ENCODE data around the gene LRFN2. TPM values are rescaled to one million over a fixed set of nuclear protein-coding genes. Genes with fewer than 3 reads are reported as not detected.

Gene LRFN2
- total and polyA plus RNA-seq, 2 of the 8 experiments (the other 6 are each of a cell fraction or from before 2014, with no cell fraction given): 2.3 TPM

GRCh38 chr6:40523505-40524172 lies 63.5 kb downstream of the LRFN2 start:
- WGBS, 2 experiments (ENCODE audit: extremely low coverage in 1 of 2, insufficient coverage in 1 of 2, insufficient read length in 1 of 2, insufficient replicate concordance in 2 of 2, low coverage in 1 of 2, low lambda C conversion rate in 2 of 2, missing lambda C conversion rate in 1 of 2): 68% methylated on average over 4 of the region's 5 CpGs; no CpG with 5 or more reads in 1 of the 2 experiments
- H3K14ac ChIP-seq (ENCODE audit: insufficient read length): no peak overlapping the region
- peak; percentile 62 for FAIRE-seq
- H3K23me2 ChIP-seq (ENCODE audit: low read depth, low read length): no peaks in the 10 kb centered on the region; the same call in 1 of the 2 replicates
- no peak overlapping the region for H3K4ac ChIP-seq (replicated peaks; ENCODE audit: insufficient read length, low read depth, low read length)
- H3K27me3 ChIP-seq (replicated peaks in 1 of 4; ENCODE audit: control insufficient read depth in 3 of 4, extremely low read depth in 1 of 4, insufficient read depth in 3 of 4, low read length in 3 of 4): no peaks in the 10 kb centered on the region
- H2AFZ ChIP-seq (ENCODE audit: low read length): no peak overlapping the region
- peak overlapping the region; percentile 98; the same call in 1 of the 2 replicates for H2BK15ac ChIP-seq (ENCODE audit: low read length)
- peak overlapping the region in 2 of 4 experiments; percentile 3 to 34; a peak in 1 of 8 replicates for H3K4me3 ChIP-seq (ENCODE audit: extremely low read depth in 1 of 4, insufficient read depth in 2 of 4, low read depth in 3 of 4, low read length in 4 of 4)
- ChIA-PET POLR2A (ENCODE audit: partially characterized antibody) (no interaction called here), CTCF (ENCODE audit: partially characterized antibody) (interaction anchor here (0.6 to 1.8 kb wide), 5 partner anchors 11 to 195 kb away, joined by 3 to 7 read pairs (median 3); no protein-coding TSS in a partner anchor)
- H3K4me2 ChIP-seq (ENCODE audit: insufficient read depth in 1 of 2, low read depth in 2 of 2, low read length in 2 of 2): peak overlapping the region; percentile 62 to 68
- H3K79me1 ChIP-seq (ENCODE audit: low read depth, low read length): no peaks in the 10 kb centered on the region; the same call in 1 of the 2 replicates
- H3K23ac ChIP-seq (ENCODE audit: insufficient read length): no peak overlapping the region
- H4K20me1 ChIP-seq (replicated peaks in 1 of 2; ENCODE audit: control insufficient read depth in 1 of 2, insufficient read depth in 2 of 2, low read length in 2 of 2): no peaks in the 10 kb centered on the region
- DNase-seq (ENCODE audit: low read depth in 1 of 2, low spot score in 2 of 2): no peak
- H3K36me3 ChIP-seq (ENCODE audit: control insufficient read depth in 2 of 4, insufficient read depth in 4 of 4, low read length in 3 of 4): no peaks in the 10 kb centered on the region
- no peak overlapping the region for H3K27ac ChIP-seq (ENCODE audit: low read depth, low read length)
- 0 out of 2 replicates have a peak overlapping the region, but pooled peaks have one; percentile 8 for H2AK5ac ChIP-seq (ENCODE audit: low read depth, low read length)
- no peaks in the 10 kb centered on the region for H3K9me3 ChIP-seq (ENCODE audit: insufficient read depth in 2 of 2, low read depth in 1 of 2, low read length in 1 of 2)
- H3K4me1 ChIP-seq (replicated peaks in 1 of 4; ENCODE audit: control insufficient read depth in 3 of 4, insufficient read depth in 4 of 4, low read length in 3 of 4): peaks cover 13 to 37% (median 29%) of the 10 kb centered on the region in 4 experiments
- peak overlapping the region; percentile 74 for H2BK120ac ChIP-seq (replicated peaks; ENCODE audit: low read depth, low read length)
- peak overlapping the region; percentile 98; the same call in 1 of the 2 replicates for H2BK12ac ChIP-seq (ENCODE audit: low read depth, low read length)
- peak overlapping the region; percentile 95 for H3K18ac ChIP-seq (ENCODE audit: extremely low read depth, low read length)
- H3K9ac ChIP-seq (replicated peaks in 1 of 4; ENCODE audit: extremely low read depth in 1 of 4, low read depth in 3 of 4, low read length in 3 of 4): no peak overlapping the region
- H4K5ac ChIP-seq (ENCODE audit: insufficient read length, low read depth, low read length): no peak overlapping the region
- no peaks in the 10 kb centered on the region for H3K79me2 ChIP-seq (ENCODE audit: control insufficient read depth in 1 of 2, insufficient read depth in 2 of 2, low read length in 2 of 2)
- H4K8ac ChIP-seq (ENCODE audit: extremely low read depth, insufficient read depth, low read length): no peak overlapping the region
- H4K91ac ChIP-seq (replicated peaks; ENCODE audit: insufficient read length, low read length): peak overlapping the region; percentile 96
- peak overlapping the region; percentile 82 for H2BK20ac ChIP-seq (ENCODE audit: low read length)
- peak overlapping the region; percentile 95; the same call in 1 of the 2 replicates for H2BK5ac ChIP-seq (ENCODE audit: low read depth, low read length)
- no peak overlapping the region for H3K56ac ChIP-seq (replicated peaks; ENCODE audit: insufficient read length, low read depth, low read length)
- TF ChIP-seq RBBP5 (IDR thresholded peaks at IDR 0.05; ENCODE audit: borderline replicate concordance, low read depth, low read length) (no peak), BRCA1 (IDR thresholded peaks at IDR 0.05; ENCODE audit: low read depth, low read length) (no peak), SIN3A (conservative IDR thresholded peaks at IDR 0.05 in 1 of 2, IDR thresholded peaks at IDR 0.05 in 1 of 2; ENCODE audit: low read depth in 1 of 2, low read length in 2 of 2) (no peak), CHD2 (IDR thresholded peaks at IDR 0.05; ENCODE audit: low read length) (no peak), TBP (IDR thresholded peaks at IDR 0.05; ENCODE audit: low read depth, low read length) (no peak), TEAD4 (IDR thresholded peaks at IDR 0.05; ENCODE audit: low read depth, low read length) (no peak), NANOG (IDR thresholded peaks at IDR 0.05; ENCODE audit: insufficient read depth, low read depth, low read length, poor library complexity, severe bottlenecking) (no peak), MAFK (IDR thresholded peaks at IDR 0.05; ENCODE audit: low read depth, low read length) (no peak), ATF2 (IDR thresholded peaks at IDR 0.05; ENCODE audit: low read length) (no peak), FOSL1 (IDR thresholded peaks at IDR 0.05; ENCODE audit: insufficient read depth, low read depth, low read length) (no peak), YY1 (IDR thresholded peaks at IDR 0.05; ENCODE audit: low read depth, low read length) (no peak)

Data from H1 (cell line).